Hypothalamus (tissue), 51 donors: Measurements from ENCODE around the gene ANKRD52.
A peak's percentile ranks its signal among the peaks of the same experiment; 100 is the strongest.
"Not testable (repeated sequence)": the region's sequence is repeated elsewhere in the genome, so short reads cannot be mapped to it uniquely, and the experiment has no call there.

Experiments
- DNase-seq, 51 donors: peaks; one replicate each; lab custom pipeline; 2025; lab: John Stamatoyannopoulos, UW

The ANKRD52 gene

GRCh38 chr12:56219840-56220239 is 38.3 kb downstream of the ANKRD52 start:
- no peak for DNase-seq

DNA sequence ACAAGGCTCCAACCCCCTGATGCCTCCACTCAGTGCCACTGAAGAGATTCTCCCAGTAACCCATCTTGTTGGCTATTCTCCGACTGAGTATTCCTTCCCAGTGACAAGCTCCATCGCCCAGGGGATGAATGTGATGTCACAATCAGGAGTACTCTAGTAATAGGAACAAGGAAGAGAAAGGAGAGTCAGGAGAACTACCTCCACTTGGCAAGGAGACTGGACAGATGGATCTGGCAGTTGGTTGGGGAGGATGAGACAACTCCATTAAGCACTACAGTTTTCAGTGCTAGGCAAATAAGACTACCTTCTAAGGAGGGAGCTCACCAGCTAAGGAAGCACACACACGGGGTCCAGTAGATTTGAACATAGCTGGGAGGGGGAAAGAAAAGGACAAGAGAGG is 41.7 kb downstream of the ANKRD52 start:
- no peak for DNase-seq

GRCh38 chr12:56213878-56214277 is 44.3 kb downstream of the ANKRD52 start:
- DNase-seq: no peak

GRCh38 chr12:56212361-56212760 is 45.8 kb downstream of the ANKRD52 start:
- DNase-seq: no peak

DNA sequence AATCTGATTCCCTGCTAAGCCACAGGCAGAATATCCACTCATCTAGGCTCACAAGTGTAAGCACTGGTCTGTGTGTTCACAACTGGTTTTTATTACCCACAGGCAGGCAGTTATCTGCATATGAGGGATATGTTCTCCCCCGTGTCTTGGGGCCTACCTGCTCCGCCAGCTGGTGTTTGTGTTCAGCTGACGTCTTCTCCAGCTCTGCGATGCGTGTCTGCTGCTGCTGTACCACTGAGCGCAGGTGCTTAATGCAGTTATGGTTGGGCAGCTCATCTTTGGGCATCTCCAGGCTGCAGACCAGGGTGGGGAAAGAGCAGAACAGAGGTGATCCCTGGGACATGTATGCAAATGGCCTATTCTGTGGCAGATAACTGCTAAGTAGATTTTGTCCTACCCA is 50.2 kb downstream of the ANKRD52 start:
- no peak for DNase-seq

DNA sequence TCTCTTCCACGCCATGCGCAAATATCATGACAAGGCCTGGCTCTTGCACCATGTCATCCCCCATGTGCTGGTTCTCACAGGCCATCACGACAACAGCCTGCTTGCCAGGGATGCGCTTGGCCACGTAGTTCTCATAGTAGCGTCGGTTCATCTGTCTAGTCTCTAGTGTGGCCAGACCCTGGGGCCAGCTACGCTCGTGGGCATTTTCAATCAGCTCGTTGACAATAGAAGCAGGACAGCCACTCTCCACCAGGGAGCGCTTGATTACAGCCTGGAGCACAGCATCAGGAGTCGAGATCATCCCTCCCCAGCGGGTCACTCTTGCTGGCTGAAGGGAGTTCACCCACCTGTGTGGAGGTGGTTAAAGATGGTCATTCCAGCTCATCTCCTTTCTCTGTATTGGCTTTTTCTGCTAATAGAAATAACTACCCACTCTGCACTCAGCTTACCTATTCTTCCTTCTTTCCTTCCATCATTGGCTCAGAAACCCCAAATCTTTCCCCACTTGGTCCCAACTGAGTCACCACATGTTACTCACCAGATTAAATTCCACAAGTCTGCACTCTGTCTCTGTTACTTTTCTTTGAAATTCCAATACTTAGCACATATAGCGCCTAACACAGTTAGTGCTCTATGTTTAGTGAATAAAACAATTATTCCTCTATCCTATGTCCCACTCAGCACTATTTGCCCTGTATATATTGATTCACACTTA is 51.6 kb downstream of the ANKRD52 start:
- peak in 22 of 51 donors; percentile 1 to 34 (median 14) for DNase-seq

DNA sequence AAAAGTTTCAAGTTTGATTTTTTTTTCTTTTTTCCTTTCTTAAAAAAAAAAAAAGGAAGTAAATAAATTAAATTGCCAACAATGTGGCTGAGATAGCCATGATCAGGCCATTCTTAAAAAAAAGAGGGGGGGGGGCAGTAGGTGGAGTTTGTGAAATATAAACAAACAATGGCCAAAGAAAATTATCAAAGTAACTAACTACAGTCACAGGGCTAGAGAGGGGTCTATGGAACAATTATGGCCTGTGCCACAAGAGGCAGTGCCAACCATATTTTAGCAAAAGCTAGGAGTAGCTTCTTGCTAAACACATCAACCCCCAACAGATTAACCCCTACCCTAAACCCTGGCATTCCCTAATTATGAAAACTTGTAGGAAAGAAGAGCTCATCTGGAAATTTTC is 52.7 kb downstream of the ANKRD52 start:
- DNase-seq: no peak

GRCh38 chr12:56204275-56204674 is 53.9 kb downstream of the ANKRD52 start:
- DNase-seq: no peak

GRCh38 chr12:56202838-56203237 is 55.3 kb downstream of the ANKRD52 start:
- no peak for DNase-seq

- no peak for DNase-seq
Measured at GRCh38 chr12:56202366-56202765, 55.8 kb downstream of the ANKRD52 start.

DNA sequence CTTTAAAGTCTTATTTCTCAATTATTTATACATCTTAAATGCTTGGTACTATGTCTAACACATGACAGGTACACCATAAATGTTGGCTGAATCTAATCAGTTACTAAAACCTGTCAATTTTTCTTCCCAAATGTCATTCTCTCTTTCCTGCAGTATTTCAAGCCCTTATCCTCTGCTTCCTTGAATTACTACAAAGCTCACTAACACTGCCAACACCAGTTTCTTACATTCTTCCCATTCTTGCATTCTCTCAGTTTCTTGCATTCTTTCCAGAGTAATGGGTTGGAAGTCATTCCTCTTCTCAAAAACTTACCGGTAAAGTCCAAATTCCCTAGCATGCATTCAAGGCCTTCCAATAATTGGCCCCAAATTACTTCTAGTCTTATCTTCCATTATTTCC is 59.3 kb downstream of the ANKRD52 start:
- no peak for DNase-seq

GRCh38 chr12:56197921-56198635 is 60.1 kb downstream of the ANKRD52 start:
- DNase-seq: no peak

- not testable (repeated sequence) for DNase-seq
Measured at GRCh38 chr12:56196818-56197550, 61.2 kb downstream of the ANKRD52 start.

DNA sequence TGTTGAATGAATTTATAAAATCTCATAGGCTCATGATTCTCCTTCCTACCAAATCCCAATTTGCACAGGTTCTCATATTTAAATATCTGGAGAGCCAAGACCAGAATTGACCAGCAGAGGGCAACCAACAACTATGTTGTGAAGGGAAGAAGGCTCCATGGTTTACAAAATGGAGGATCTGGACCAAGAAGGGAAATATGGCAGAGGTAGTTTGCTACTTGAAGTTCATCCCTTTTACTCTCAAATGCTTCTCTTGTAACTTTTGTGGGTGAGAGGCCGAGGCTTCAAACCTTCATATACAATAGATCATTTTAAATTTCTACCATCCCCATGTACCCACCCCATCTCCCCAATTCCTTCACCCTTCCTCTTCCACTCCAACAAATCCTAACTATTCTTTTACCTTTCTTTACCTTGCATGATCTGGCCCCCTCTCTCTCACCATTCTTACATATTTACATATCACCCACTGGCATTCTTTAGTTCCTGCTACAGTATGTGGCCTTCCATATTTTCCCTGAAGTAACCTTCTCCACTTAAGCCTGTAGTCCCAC is 65.1 kb downstream of the ANKRD52 start:
- peak in 34 of 51 donors; percentile 1 to 77 (median 35) for DNase-seq

- DNase-seq: no peak
Measured at GRCh38 chr12:56192582-56192981, 65.6 kb downstream of the ANKRD52 start.

DNA sequence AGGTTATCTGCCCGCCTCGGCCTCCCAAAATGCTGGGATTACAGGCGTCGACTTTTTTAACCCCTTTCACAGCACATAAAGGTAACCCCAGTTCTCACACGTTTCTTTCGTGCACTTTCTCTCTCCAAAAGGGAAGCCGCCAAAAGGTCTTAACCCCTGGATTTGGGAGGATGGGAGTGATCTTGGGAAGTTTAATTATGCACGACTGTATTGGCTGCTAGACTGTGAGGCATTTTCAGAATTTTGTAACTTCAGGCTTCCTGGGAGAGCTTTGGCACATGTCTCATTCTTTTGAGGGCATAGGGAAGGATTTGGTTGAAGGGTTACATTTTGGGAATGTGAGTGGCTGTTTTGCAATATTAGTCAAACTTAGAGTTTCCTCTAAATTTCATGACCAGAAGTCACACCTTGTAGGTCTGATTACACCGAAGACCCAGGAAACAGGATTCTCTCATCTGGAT is 67.5 kb downstream of the ANKRD52 start:
- peak in 1 of 51 donors; percentile 34 for DNase-seq

GRCh38 chr12:56189918-56190694 is 68.1 kb downstream of the ANKRD52 start:
- DNase-seq: peak; percentile 31 to 88 (median 65)

DNA sequence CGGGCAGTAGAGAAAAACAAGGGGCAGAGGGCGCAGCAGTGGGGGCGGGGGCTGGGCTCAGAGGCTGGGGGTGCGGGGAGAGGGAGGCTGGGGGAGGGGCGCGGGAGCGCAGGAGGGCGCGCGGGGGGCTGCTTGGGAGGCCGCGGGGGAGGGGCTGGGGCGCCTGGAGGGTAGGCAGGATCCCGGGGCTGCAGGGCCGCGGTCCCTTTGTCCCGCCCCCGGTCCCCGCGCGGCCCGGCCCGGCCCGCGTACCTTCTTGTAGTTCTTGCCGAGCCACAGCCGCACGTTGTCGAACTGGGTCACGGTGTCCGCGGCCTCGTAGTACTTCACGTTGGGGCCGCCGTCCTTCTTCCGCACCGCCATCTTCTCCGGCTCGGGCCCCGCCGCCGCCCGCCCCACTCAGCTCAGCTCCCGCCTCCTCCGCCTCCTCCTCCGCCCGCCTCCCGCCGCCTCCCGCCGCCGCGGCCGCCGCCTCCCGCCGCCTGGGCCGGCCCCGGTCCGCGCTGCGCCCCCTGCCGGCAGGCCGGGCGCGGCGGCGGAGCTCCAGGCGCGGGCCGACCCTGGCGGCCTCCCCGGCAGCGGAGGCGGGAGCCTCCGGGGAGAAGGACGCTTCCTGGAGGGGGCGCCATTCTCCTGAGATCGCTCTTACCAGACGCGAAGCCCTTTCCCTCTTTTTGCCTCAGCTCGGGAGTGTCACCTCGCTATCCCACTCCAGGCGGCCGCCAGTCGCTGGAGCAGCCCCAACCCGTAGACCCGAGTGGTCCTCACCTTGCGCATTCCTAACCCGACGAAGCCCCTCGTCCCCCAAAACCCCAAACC is 68.9 kb downstream of the ANKRD52 start, which contains the start of gene SMARCC2:
TSS of gene SMARCC2 (minus strand) at position 385 of the 819 bp plus-strand sequence. CDS start at position 363, 22 bp downstream.
- peak in 50 of 51 donors; percentile 23 to 85 (median 69) for DNase-seq

- peak in 10 of 51 donors; percentile 18 to 60 (median 39) for DNase-seq
Measured at GRCh38 chr12:56188778-56189098, 69.4 kb downstream of the ANKRD52 start.
